ENCODE data around the gene GRID1.

Gene GRID1

DNA sequence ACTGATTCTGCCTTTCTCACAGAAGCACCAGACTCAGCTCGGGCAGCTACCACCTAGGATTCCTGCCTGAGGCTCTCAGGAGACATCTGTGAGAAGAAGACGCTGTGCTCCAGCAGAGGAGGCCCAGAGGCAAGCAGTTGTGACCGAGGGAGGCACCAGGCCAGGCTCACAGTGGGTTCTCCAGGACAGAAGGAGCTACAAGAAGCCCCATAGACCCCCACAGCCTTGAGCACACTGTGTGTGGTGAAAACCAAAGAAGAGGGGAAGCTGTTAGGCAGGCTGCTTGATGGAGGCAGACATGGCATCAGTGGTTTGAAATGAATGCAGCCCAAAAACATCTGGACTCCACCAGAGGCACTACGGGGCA lies 198.8 kb downstream of the GRID1 start:
- DNase-seq (ENCODE audit: low read depth): no peak
- TF ChIP-seq, protein P1, sequence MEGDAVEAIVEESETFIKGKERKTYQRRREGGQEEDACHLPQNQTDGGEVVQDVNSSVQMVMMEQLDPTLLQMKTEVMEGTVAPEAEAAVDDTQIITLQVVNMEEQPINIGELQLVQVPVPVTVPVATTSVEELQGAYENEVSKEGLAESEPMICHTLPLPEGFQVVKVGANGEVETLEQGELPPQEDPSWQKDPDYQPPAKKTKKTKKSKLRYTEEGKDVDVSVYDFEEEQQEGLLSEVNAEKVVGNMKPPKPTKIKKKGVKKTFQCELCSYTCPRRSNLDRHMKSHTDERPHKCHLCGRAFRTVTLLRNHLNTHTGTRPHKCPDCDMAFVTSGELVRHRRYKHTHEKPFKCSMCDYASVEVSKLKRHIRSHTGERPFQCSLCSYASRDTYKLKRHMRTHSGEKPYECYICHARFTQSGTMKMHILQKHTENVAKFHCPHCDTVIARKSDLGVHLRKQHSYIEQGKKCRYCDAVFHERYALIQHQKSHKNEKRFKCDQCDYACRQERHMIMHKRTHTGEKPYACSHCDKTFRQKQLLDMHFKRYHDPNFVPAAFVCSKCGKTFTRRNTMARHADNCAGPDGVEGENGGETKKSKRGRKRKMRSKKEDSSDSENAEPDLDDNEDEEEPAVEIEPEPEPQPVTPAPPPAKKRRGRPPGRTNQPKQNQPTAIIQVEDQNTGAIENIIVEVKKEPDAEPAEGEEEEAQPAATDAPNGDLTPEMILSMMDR (IDR thresholded peaks at IDR 0.05; ENCODE audit: insufficient read depth, low read depth, low read length, missing control alignments): no peak

DNA sequence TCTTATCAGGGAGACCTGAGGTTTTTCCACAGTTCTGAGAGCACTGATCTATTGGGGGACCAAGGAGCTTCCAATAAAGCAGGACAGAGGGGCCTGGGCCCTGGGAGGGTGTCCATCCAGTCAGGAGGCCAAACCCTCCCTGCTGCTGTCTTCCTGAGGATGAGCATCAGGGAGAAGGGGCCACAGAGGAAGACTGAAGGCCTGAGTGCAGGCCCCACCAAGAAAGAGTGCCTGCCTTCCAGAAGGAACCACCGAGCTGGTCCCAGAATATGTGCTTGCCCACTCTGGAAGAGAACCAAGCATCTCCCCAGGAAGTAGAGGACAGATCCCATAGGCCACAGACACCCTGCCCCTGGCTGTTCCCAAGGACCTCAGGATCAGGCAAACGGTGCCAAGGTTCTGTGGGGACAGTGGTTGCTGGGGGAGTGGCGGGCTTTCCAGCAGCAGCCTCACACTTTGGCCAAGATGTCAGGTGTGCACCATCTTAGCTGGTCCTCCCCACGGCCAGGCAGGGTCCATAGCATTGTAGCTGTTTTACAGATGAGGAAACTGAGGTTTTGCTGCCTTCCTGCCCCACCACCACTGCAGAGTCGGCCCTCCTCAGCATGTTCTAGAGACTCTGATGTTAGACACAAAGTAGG lies 199.4 kb downstream of the GRID1 start:
- TF ChIP-seq, protein P1 (IDR thresholded peaks at IDR 0.05; ENCODE audit: insufficient read depth, low read depth, low read length, missing control alignments): no peak
- DNase-seq (ENCODE audit: low read depth): no peak
- no peak overlapping the region for H3K4me3 ChIP-seq (ENCODE audit: low read length)

More for the DNA sequence above, 198.8 kb downstream of the GRID1 start:
- no peak overlapping the region for H3K4me3 ChIP-seq (ENCODE audit: low read length)

DNA sequence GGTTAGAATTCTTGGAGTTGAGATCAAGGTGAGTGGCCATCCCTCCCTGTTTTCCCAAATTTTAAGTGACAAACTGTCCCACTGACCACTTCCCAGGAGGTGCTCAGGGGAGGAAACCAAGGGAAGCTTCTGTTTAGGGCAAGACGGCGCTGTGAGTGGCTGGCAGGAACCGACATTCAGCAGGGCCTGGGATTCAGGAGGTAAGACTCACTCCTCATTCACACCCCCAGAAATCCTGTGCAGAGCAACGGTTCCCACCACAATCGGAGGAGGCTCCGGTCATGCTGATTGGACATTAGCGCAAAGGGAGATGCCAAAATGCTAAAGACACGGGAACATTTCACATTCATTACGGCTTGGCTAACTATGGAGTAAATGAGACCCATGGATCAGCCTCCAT lies 200.9 kb downstream of the GRID1 start:
- DNase-seq (ENCODE audit: low read depth): no peak
- no peak overlapping the region for H3K4me3 ChIP-seq (ENCODE audit: low read length)
- TF ChIP-seq, protein P1 (IDR thresholded peaks at IDR 0.05; ENCODE audit: insufficient read depth, low read depth, low read length, missing control alignments): no peak

DNA sequence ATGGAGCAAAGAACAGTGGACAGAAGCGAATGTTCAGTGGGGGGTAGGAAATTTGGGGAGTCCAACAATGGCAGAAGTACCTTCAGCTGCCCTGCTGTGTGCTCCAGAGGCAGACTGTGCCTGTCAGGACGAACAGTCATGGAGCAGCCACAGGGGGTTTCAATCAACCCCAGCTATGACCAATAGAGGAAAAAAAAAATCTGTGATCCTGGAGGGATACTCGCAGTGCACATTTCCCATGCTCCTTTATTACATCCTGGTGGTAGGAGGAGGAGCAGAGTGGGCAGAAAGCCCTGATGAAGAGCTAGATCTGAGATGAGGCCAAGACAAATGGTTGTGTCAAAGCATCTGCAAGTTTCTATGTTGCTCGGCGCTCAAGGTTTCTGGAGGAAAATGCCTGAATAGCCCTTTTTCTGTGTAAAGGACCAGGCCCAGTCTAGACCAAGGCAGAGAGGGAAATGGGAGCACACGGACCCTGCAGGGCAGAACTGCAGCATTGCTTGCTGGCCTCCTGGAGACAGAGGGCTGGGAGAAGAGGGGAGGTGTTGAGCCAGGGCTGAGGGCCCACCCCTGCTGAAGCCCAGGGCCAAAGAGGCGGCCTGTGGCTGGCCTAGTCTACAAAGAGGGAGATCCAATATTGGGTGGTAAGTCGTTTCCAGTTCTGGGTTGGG lies 201.5 kb downstream of the GRID1 start:
- no peak for DNase-seq (ENCODE audit: low read depth)
- H3K4me3 ChIP-seq (ENCODE audit: low read length): no peak overlapping the region
- TF ChIP-seq, protein P1 (IDR thresholded peaks at IDR 0.05; ENCODE audit: insufficient read depth, low read depth, low read length, missing control alignments): no peak

DNA sequence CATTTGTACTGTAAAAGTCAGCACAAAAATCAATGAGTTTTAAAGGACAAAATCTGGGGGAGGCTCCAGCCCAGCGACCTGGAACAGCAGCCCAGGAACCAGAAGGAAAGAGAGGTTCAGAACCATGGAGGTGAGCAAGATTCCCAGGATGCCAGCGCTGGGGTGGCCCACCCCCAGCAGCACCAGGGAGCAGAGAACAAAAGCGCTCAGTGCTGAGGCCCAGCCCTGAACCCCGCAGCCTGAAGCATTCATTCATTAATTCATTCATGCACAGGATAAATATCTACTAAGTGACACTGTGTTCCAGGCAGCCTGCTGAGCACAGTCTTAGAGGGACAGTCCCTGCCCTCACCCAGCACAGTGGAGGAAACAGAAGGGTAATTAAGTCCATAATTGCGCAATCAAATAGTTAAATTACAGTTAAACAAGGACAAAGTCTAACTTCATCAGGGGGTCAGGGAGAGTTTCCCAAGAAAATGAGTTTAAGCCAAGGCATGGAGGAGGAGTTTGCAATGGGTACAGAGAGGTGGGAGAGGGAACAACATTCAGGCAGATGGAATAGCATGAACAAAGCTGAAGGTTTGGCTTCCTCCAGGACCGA lies 202.3 kb downstream of the GRID1 start:
- DNase-seq (ENCODE audit: low read depth): no peak
- TF ChIP-seq, protein P1 (IDR thresholded peaks at IDR 0.05; ENCODE audit: insufficient read depth, low read depth, low read length, missing control alignments): no peak
- no peak overlapping the region for H3K4me3 ChIP-seq (ENCODE audit: low read length)

DNA sequence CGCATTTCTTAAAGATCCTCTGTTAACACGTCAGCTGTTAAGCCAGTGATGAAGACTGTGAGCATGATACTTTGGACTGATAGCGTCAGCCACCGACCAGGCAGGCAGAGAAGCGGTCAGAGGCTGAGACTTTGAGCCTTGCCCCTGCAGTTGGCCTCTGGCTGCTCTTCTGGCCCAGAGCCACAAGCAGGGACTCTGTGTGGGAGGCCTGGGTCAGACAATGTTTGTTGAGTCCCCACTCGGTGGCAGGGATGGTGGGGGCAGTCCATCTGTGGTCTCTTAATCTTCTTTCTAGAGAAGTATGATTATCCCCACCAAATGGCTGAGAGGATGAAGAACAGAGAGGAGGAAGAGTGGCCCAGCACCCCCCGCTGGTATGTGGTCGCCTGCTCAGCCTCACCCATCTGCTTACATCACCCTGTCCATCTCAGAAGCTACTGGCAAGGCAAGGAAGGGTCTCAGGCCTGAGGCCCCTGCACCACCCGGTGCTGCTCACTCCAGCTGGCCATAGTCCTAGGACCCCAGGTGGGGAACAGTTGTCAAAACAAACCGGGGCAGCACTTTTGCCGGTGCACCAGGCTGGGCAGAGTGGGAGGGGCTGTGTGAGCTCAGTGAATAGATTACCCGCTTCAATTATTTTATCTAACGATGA lies 202.9 kb downstream of the GRID1 start:
- H3K4me3 ChIP-seq (ENCODE audit: low read length): no peak overlapping the region
- DNase-seq (ENCODE audit: low read depth): no peak
- TF ChIP-seq, protein P1 (IDR thresholded peaks at IDR 0.05; ENCODE audit: insufficient read depth, low read depth, low read length, missing control alignments): no peak
